Measurements from ENCODE around the gene INCENP. TPM values are rescaled to one million over a fixed set of nuclear protein-coding genes. Genes with fewer than 3 reads are reported as not detected.

INCENP gene
- total RNA-seq, 4 donors from 2014 or later: 21.4 to 120 (median 31.4) TPM

GRCh38 chr11:62152245-62153086 is 28.7 kb downstream of the INCENP start:
- Histone ChIP-seq H3K27ac (no peak overlapping the region), H3K36me3 (peaks cover 0 to 52% (median 0%) of the 10 kb centered on the region in 3 donors), H3K27me3 (no peaks in the 10 kb centered on the region), H3K4me1 (no peaks in the 10 kb centered on the region), H3K4me3 (no peak overlapping the region), H3K9me3 (no peaks in the 10 kb centered on the region)
- DNase-seq: peak in 2 of 3 donors; percentile 10 to 27
- TF ChIP-seq CTCF (IDR thresholded peaks at IDR 0.05): no peak
- TF ChIP-seq POLR2A (IDR thresholded peaks at IDR 0.05): no peak

GRCh38 chr11:62153087-62153395 is 29.2 kb downstream of the INCENP start:
- Histone ChIP-seq H3K27me3 (no peaks in the 10 kb centered on the region), H3K27ac (no peak overlapping the region), H3K9me3 (no peaks in the 10 kb centered on the region), H3K4me3 (no peak overlapping the region), H3K4me1 (no peaks in the 10 kb centered on the region), H3K36me3 (peaks cover 0 to 46% (median 0%) of the 10 kb centered on the region in 3 donors)
- TF ChIP-seq CTCF (IDR thresholded peaks at IDR 0.05): no peak
- TF ChIP-seq POLR2A (IDR thresholded peaks at IDR 0.05): no peak
- DNase-seq: no peak

GRCh38 chr11:62153617-62154016 is 29.8 kb downstream of the INCENP start:
- Histone ChIP-seq H3K4me1 (no peaks in the 10 kb centered on the region), H3K4me3 (no peak overlapping the region)
- TF ChIP-seq POLR2A (IDR thresholded peaks at IDR 0.05) (no peak), CTCF (IDR thresholded peaks at IDR 0.05) (no peak)

GRCh38 chr11:62157603-62158002 is 33.8 kb downstream of the INCENP start:
- Histone ChIP-seq H3K9me3 (no peaks in the 10 kb centered on the region), H3K27ac (no peak overlapping the region), H3K4me3 (no peak overlapping the region), H3K36me3 (peaks cover 0 to 3% (median 0%) of the 10 kb centered on the region in 3 donors), H3K4me1 (no peaks in the 10 kb centered on the region), H3K27me3 (no peaks in the 10 kb centered on the region)
- DNase-seq: no peak
- TF ChIP-seq CTCF (IDR thresholded peaks at IDR 0.05): no peak
- TF ChIP-seq POLR2A (IDR thresholded peaks at IDR 0.05): no peak

More at GRCh38 chr11:62153617-62154016, 29.8 kb downstream of the INCENP start:
- peak in 1 of 3 donors; percentile 13 for DNase-seq
- Histone ChIP-seq H3K36me3 (peaks cover 0 to 40% (median 0%) of the 10 kb centered on the region in 3 donors), H3K27ac (no peak overlapping the region), H3K9me3 (no peaks in the 10 kb centered on the region), H3K27me3 (no peaks in the 10 kb centered on the region)

- no peak for DNase-seq
- H3K36me3 ChIP-seq: no peaks in the 10 kb centered on the region
- H3K4me1 ChIP-seq: no peaks in the 10 kb centered on the region
- H3K4me3 ChIP-seq: no peak overlapping the region
- no peaks in the 10 kb centered on the region for H3K27me3 ChIP-seq
- no peak overlapping the region for H3K27ac ChIP-seq
- H3K9me3 ChIP-seq: no peaks in the 10 kb centered on the region
- TF ChIP-seq POLR2A (IDR thresholded peaks at IDR 0.05) (no peak), CTCF (IDR thresholded peaks at IDR 0.05) (no peak)
Measured at GRCh38 chr11:62166371-62166770, 42.6 kb downstream of the INCENP start.

Measured in Peyer's patch (tissue), 4 donors.